Endothelial cell of umbilical vein (primary cell): ENCODE measurements around the gene GPR146.

Experiments
- CTCF ChIP-seq, 2 donors: IDR thresholded peaks; 1 replicate in 1 of 2; 2 replicates in 1 of 2; pipeline ENCODE4 v1.5.1; 2011; ENCODE audit warnings: low read length in 2 of 2, mild to moderate bottlenecking in 2 of 2, moderate library complexity in 2 of 2, control low read depth in 1 of 2, inconsistent platforms in 1 of 2, low read depth in 1 of 2; ENCODE audit not compliant: insufficient read depth in 1 of 2; ENCODE audit errors: extremely low read depth in 1 of 2
- EZH2 ChIP-seq: IDR thresholded peaks from 2 replicates; pipeline ENCODE4 v1.6.1; 2012; ENCODE audit warnings: borderline replicate concordance, low read depth, mild to moderate bottlenecking, moderate library complexity, low read length, inconsistent platforms; ENCODE audit not compliant: severe bottlenecking
- JUN ChIP-seq: IDR thresholded peaks from 2 replicates; pipeline ENCODE4 v1.6.1; 2011; ENCODE audit warnings: borderline replicate concordance, low read depth; ENCODE audit not compliant: insufficient read length, insufficient read depth
- MAX ChIP-seq: IDR thresholded peaks from 2 replicates; pipeline ENCODE4 v1.6.1; 2011; ENCODE audit not compliant: insufficient read depth, insufficient read length
- MYC ChIP-seq: IDR thresholded peaks from one replicate; pipeline ENCODE4 v1.6.1; 2011; ENCODE audit warnings: mild to moderate bottlenecking, low read depth, low read length
- POLR2A ChIP-seq: IDR thresholded peaks from 2 replicates; pipeline ENCODE4 v1.6.1; 2012; ENCODE audit warnings: low read depth, mild to moderate bottlenecking, control low read depth, low read length
- POLR2AphosphoS5 ChIP-seq: IDR thresholded peaks from 2 replicates; pipeline ENCODE4 v1.6.1; 2012; ENCODE audit warnings: low read depth, mild to moderate bottlenecking, control low read depth, low read length, moderate library complexity; ENCODE audit not compliant: insufficient read depth

GRCh38 chr7:1092161-1092632 lies 47.9 kb downstream of the GPR146 start:
- TF ChIP-seq CTCF (IDR thresholded peaks at IDR 0.05; ENCODE audit: extremely low read depth in 1 of 2, insufficient read depth in 1 of 2, low read depth in 1 of 2, low read length in 2 of 2) (no peak), POLR2A (no peak), MAX (no peak), POLR2AphosphoS5 (no peak), EZH2 (no peak), JUN (no peak), MYC (no peak)
